GM23338 (cell line): ENCODE data around the gene OAS3. TPM values are rescaled to one million over a fixed set of nuclear protein-coding genes. Genes with fewer than 3 reads are reported as not detected.

Source experiments
- ATAC-seq: fragments of 200-7000 bp; cut with Tn5 transposase; 3 replicates; pipeline ENCODE4 v1.9.1; 2020
- DNase-seq: peaks from one replicate; pipeline ENCODE4 v3.0.0-alpha.2; 2015; ENCODE audit warnings: low spot score
- H2AFZ ChIP-seq: fragments of 200-600 bp; sonication (generic); 2 replicates; pipeline ENCODE4 v1.8.0; 2016; ENCODE audit warnings: antibody characterized with exemption, mild to moderate bottlenecking, moderate library complexity
- H3F3A ChIP-seq: fragments of 200-600 bp; sonication (generic); replicated peaks from 2 replicates; pipeline ENCODE4 v1.8.0; 2017; ENCODE audit warnings: antibody characterized with exemption, mixed run types, low read depth
- H3K27ac ChIP-seq: fragments of 200-600 bp; sonication (generic); 2 replicates; pipeline ENCODE4 v1.6.1; 2016; ENCODE audit warnings: low read depth
- H3K27me3 ChIP-seq: fragments of 200-600 bp; sonication (generic); 2 replicates; pipeline ENCODE4 v1.8.0; 2016; ENCODE audit warnings: mild to moderate bottlenecking, mixed run types, moderate library complexity; ENCODE audit not compliant: insufficient read depth
- H3K36me3 ChIP-seq: fragments of 200-600 bp; sonication (generic); 2 replicates; pipeline ENCODE4 v1.8.0; 2016; ENCODE audit warnings: mild to moderate bottlenecking; ENCODE audit not compliant: insufficient read depth
- H3K4me1 ChIP-seq: fragments of 200-600 bp; sonication (generic); 2 replicates; pipeline ENCODE4 v1.8.0; 2016; ENCODE audit warnings: mild to moderate bottlenecking, moderate library complexity; ENCODE audit not compliant: insufficient read depth
- H3K4me2 ChIP-seq: fragments of 200-600 bp; sonication (generic); 2 replicates; pipeline ENCODE4 v1.7.1; 2017; ENCODE audit warnings: mixed run types
- H3K4me3 ChIP-seq: fragments of 200-600 bp; sonication (generic); 2 replicates; pipeline ENCODE4 v1.6.1; 2016; ENCODE audit warnings: mixed run types
- H3K79me2 ChIP-seq: fragments of 200-600 bp; sonication (generic); replicated peaks from 2 replicates; pipeline ENCODE4 v1.8.0; 2017; ENCODE audit warnings: mild to moderate bottlenecking; ENCODE audit not compliant: insufficient read depth
- H3K9me2 ChIP-seq: fragments of 200-600 bp; sonication (generic); 2 replicates; pipeline ENCODE4 v1.8.0; 2017; ENCODE audit not compliant: insufficient read depth
- H4K20me1 ChIP-seq: fragments of 200-600 bp; sonication (generic); replicated peaks from 2 replicates; pipeline ENCODE4 v1.8.0; 2017; ENCODE audit warnings: mild to moderate bottlenecking; ENCODE audit not compliant: insufficient read depth
- H3K27ac Mint-ChIP-seq: 2 replicates; pipeline ENCODE4 v1.8.0; 2020; ENCODE audit warnings: inconsistent platforms, mild to moderate bottlenecking, moderate library complexity, mixed read lengths
- H3K27me3 Mint-ChIP-seq: 3 replicates; pipeline ENCODE4 v1.8.0; 2022; ENCODE audit warnings: low read depth, mild to moderate bottlenecking, moderate library complexity, mixed read lengths, inconsistent platforms; ENCODE audit not compliant: insufficient read depth, poor library complexity
- H3K36me3 Mint-ChIP-seq: 3 replicates; pipeline ENCODE4 v1.8.0; 2021; ENCODE audit warnings: low read depth, mild to moderate bottlenecking, inconsistent platforms, moderate library complexity, mixed read lengths
- H3K4me1 Mint-ChIP-seq: 3 replicates; pipeline ENCODE4 v1.8.0; 2020; ENCODE audit warnings: mild to moderate bottlenecking, inconsistent platforms, mixed read lengths
- H3K4me3 Mint-ChIP-seq: 3 replicates; pipeline ENCODE4 v1.8.0; 2021; ENCODE audit warnings: moderate library complexity, mild to moderate bottlenecking, inconsistent platforms, mixed read lengths
- H3K9me3 Mint-ChIP-seq: 3 replicates; pipeline ENCODE4 v1.8.0; 2020; ENCODE audit warnings: moderate library complexity, mild to moderate bottlenecking, inconsistent platforms, mixed read lengths
- CREB1 ChIP-seq: fragments of 250-450 bp; sonication (Bioruptor Pico); IDR thresholded peaks from 2 replicates; pipeline ENCODE4 v1.5.0; 2020; ENCODE audit warnings: low read depth, mild to moderate bottlenecking, moderate library complexity
- ETS1 ChIP-seq: IDR thresholded peaks from 2 replicates; pipeline ENCODE4 v1.6.1; 2016; ENCODE audit warnings: antibody characterized with exemption
- EZH2 ChIP-seq: fragments of 200-600 bp; sonication (generic); IDR thresholded peaks from one replicate; pipeline ENCODE4 v1.8.0; 2017; ENCODE audit warnings: antibody characterized with exemption, mild to moderate bottlenecking, low read depth; ENCODE audit not compliant: unreplicated experiment
- EZH2phosphoT487 ChIP-seq: fragments of 200-600 bp; sonication (generic); IDR thresholded peaks from one replicate; pipeline ENCODE4 v1.8.1; 2018; ENCODE audit warnings: antibody characterized with exemption; ENCODE audit not compliant: unreplicated experiment
- JUNB ChIP-seq: IDR thresholded peaks from one replicate; pipeline ENCODE4 v1.6.1; 2016; ENCODE audit warnings: antibody characterized with exemption; ENCODE audit not compliant: unreplicated experiment
- NANOG ChIP-seq: IDR thresholded peaks from 2 replicates; pipeline ENCODE4 v1.6.1; 2016; ENCODE audit warnings: antibody characterized with exemption, borderline replicate concordance
- POLR2AphosphoS5 ChIP-seq: IDR thresholded peaks from 2 replicates; pipeline ENCODE4 v1.6.1; 2016; ENCODE audit warnings: antibody characterized with exemption, low read depth
- REST ChIP-seq: IDR thresholded peaks from one replicate; pipeline ENCODE4 v1.6.1; 2018; ENCODE audit warnings: antibody characterized with exemption; ENCODE audit not compliant: unreplicated experiment
- STAT1 ChIP-seq: IDR thresholded peaks from one replicate; pipeline ENCODE4 v1.6.1; 2016; ENCODE audit warnings: antibody characterized with exemption; ENCODE audit not compliant: unreplicated experiment
- ZNF114 ChIP-seq: fragments of 250-450 bp; sonication (Bioruptor Pico); IDR thresholded peaks from 2 replicates; pipeline ENCODE4 v1.5.0; 2020; ENCODE audit warnings: mild to moderate bottlenecking, moderate library complexity
- ZNF331 ChIP-seq: fragments of 250-450 bp; sonication (Bioruptor Pico); IDR thresholded peaks from 2 replicates; pipeline ENCODE4 v1.5.0; 2020; ENCODE audit warnings: low read depth, mild to moderate bottlenecking, moderate library complexity
- ZNF462 ChIP-seq: fragments of 250-450 bp; sonication (Bioruptor Pico); IDR thresholded peaks from 2 replicates; pipeline ENCODE4 v1.5.0; 2020; ENCODE audit warnings: mild to moderate bottlenecking, moderate library complexity
- polyA plus RNA-seq: library from polyadenylated mRNA; unstranded; fragments of >200 nt; fragmentation: Nextera tagmentation; extraction: Ambion mirVana; gene quantifications from 2 replicates; pipeline ENCODE4 v1.2.1, GENCODE V29; 2016
- total RNA-seq: library from RNA; depleted of rRNA; stranded (reverse); fragments of >200 nt; shearing (Covaris generic); gene quantifications from 2 replicates; pipeline ENCODE4 v1.2.3, GENCODE V29; 2014
- TF ChIP-seq, protein P1 (sequence below), 2 experiments: fragments of 200-600 bp in 1 of 2; sonication (generic) in 1 of 2; conservative IDR thresholded peaks; 2 replicates each; pipeline versions ENCODE4 v1.5.1 to v1.6.1; 2016 to 2017; ENCODE audit warnings: antibody characterized with exemption in 2 of 2, low read depth in 2 of 2, mild to moderate bottlenecking in 2 of 2, moderate library complexity in 1 of 2

OAS3 gene
- total and polyA plus RNA-seq, 2 experiments from 2014 or later, result 0.27 to 1.4 TPM

DNA sequence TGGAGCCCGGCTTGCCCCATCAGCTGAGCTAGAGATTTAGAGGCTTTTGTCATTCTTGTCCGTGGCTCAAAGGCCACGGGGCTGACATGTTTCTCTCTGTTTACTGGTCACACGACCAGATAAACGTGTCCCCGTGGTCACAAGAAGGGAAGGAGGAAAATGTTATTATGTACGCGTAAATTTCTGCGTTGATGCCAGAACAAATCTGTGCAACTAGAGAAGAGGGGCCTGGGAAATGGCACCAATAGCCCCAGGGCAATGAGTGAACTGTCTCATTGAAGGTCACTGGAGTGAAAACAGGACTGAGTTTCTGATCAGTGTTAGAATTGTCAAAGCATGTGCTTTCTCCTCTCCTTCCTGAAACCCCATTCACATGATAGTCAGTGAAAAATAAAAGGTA, 65.4 kb downstream of the OAS3 start:
- Histone ChIP-seq H3K4me2 (no peak overlapping the region), H3K9me2 (no peaks in the 10 kb centered on the region), H3K4me3 (no peak overlapping the region), H3K79me2 (no peaks in the 10 kb centered on the region), H3K27ac (no peak overlapping the region), H3K36me3 (no peaks in the 10 kb centered on the region), H2AFZ (no peak overlapping the region), H4K20me1 (no peaks in the 10 kb centered on the region), H3K27me3 (no peaks in the 10 kb centered on the region), H3F3A (no peaks in the 10 kb centered on the region), H3K4me1 (no peaks in the 10 kb centered on the region)
- Mint-ChIP-seq H3K4me1 (no peaks in the 10 kb centered on the region), H3K4me3 (no peak overlapping the region), H3K9me3 (peaks cover 1% of the 10 kb centered on the region; the same call in 2 of the 3 replicates), H3K27me3 (peaks cover 6% of the 10 kb centered on the region), H3K27ac (no peak overlapping the region), H3K36me3 (no peaks in the 10 kb centered on the region)
- DNase-seq, result no peak
- no peak for TF ChIP-seq ZNF331 (CRISPR knock-in tag)
- TF ChIP-seq ETS1, result no peak
- TF ChIP-seq NANOG, result no peak
- no peak for TF ChIP-seq EZH2phosphoT487
- no peak for TF ChIP-seq REST
- no peak for TF ChIP-seq STAT1
- TF ChIP-seq, protein P1, sequence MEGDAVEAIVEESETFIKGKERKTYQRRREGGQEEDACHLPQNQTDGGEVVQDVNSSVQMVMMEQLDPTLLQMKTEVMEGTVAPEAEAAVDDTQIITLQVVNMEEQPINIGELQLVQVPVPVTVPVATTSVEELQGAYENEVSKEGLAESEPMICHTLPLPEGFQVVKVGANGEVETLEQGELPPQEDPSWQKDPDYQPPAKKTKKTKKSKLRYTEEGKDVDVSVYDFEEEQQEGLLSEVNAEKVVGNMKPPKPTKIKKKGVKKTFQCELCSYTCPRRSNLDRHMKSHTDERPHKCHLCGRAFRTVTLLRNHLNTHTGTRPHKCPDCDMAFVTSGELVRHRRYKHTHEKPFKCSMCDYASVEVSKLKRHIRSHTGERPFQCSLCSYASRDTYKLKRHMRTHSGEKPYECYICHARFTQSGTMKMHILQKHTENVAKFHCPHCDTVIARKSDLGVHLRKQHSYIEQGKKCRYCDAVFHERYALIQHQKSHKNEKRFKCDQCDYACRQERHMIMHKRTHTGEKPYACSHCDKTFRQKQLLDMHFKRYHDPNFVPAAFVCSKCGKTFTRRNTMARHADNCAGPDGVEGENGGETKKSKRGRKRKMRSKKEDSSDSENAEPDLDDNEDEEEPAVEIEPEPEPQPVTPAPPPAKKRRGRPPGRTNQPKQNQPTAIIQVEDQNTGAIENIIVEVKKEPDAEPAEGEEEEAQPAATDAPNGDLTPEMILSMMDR (conservative IDR thresholded peaks at IDR 0.05; ENCODE audit: low read depth in 2 of 2), result no peak
- no peak for TF ChIP-seq EZH2
- TF ChIP-seq JUNB, result no peak
- no peak for TF ChIP-seq POLR2AphosphoS5
- TF ChIP-seq ZNF462 (CRISPR knock-in tag), result no peak
- no peak for TF ChIP-seq ZNF114
- TF ChIP-seq CREB1 (CRISPR knock-in tag), result no peak
- no peak for ATAC-seq
